Measurements from ENCODE around the gene PRDM10. TPM values are rescaled to one million over a fixed set of nuclear protein-coding genes. Genes with fewer than 3 reads are reported as not detected.

PRDM10 gene
- total RNA-seq, 4 donors from 2014 or later, result 11.3 to 22.4 (median 15.5) TPM

GRCh38 chr11:130032931-130033330 is 30.3 kb upstream of the PRDM10 start:
- Histone ChIP-seq H3K9me3 (no peaks in the 10 kb centered on the region), H3K4me1 (no peaks in the 10 kb centered on the region), H3K36me3 (no peaks in the 10 kb centered on the region), H3K27me3 (no peaks in the 10 kb centered on the region), H3K27ac (no peak overlapping the region), H3K4me3 (no peak overlapping the region)
- WGBS, 2 donors (ENCODE audit: low coverage in 1 of 2), result 94% methylated on average over 16 to 42 of the region's 44 CpGs
- TF ChIP-seq EP300 (IDR thresholded peaks at IDR 0.05; ENCODE audit: low read depth), result no peak
- TF ChIP-seq POLR2AphosphoS5 (IDR thresholded peaks at IDR 0.05), result no peak
- TF ChIP-seq CTCF (IDR thresholded peaks at IDR 0.05), result no peak
- no peak for TF ChIP-seq POLR2A (IDR thresholded peaks at IDR 0.05)
- no peak for DNase-seq
- in situ Hi-C loops (cut with MboI; ENCODE audit: low pct_ligation_motif_present in 1 of 4, low pct_unique_long_range_greater_than_20kb in 1 of 4, low sequenced_read_pairs in 3 of 4) (no loop called here), intact Hi-C loops (cut with DNase I; ENCODE audit: low total_unique reads) (no loop called here)

- in situ Hi-C loops (cut with MboI; ENCODE audit: low pct_ligation_motif_present in 1 of 4, low pct_unique_long_range_greater_than_20kb in 1 of 4, low sequenced_read_pairs in 3 of 4), result no loop called here
- Histone ChIP-seq H3K36me3 (no peaks in the 10 kb centered on the region), H3K27me3 (no peaks in the 10 kb centered on the region), H3K4me3 (no peak overlapping the region), H3K27ac (no peak overlapping the region), H3K9me3 (no peaks in the 10 kb centered on the region), H3K4me1 (no peaks in the 10 kb centered on the region)
- DNase-seq, result no peak
- intact Hi-C loops (cut with DNase I; ENCODE audit: low total_unique reads), result no loop called here
- TF ChIP-seq CTCF (IDR thresholded peaks at IDR 0.05) (no peak), POLR2A (IDR thresholded peaks at IDR 0.05) (no peak), POLR2AphosphoS5 (IDR thresholded peaks at IDR 0.05) (no peak), EP300 (IDR thresholded peaks at IDR 0.05; ENCODE audit: low read depth) (no peak)
- WGBS, 2 donors (ENCODE audit: low coverage in 1 of 2), result 100% methylated on average over 2 of the region's 2 CpGs; no CpG with 5 or more reads in 1 of the 2 donors
These were observed 29.3 kb upstream of the PRDM10 start for GRCh38 chr11:130031945-130032344.

GRCh38 chr11:130031056-130031455 is 28.4 kb upstream of the PRDM10 start:
- intact Hi-C loops (cut with DNase I; ENCODE audit: low total_unique reads), result no loop called here
- 80 to 95% methylated on average over 1 of the region's 1 CpG for WGBS, 2 donors (ENCODE audit: low coverage in 1 of 2)

GRCh38 chr11:130029137-130029536 is 26.5 kb upstream of the PRDM10 start:
- in situ Hi-C loops (cut with MboI; ENCODE audit: low pct_ligation_motif_present in 1 of 4, low pct_unique_long_range_greater_than_20kb in 1 of 4, low sequenced_read_pairs in 3 of 4), result no loop called here
- intact Hi-C loops (cut with DNase I; ENCODE audit: low total_unique reads), result no loop called here

More at GRCh38 chr11:130031056-130031455, 28.4 kb upstream of the PRDM10 start:
- in situ Hi-C loops (cut with MboI; ENCODE audit: low pct_ligation_motif_present in 1 of 4, low pct_unique_long_range_greater_than_20kb in 1 of 4, low sequenced_read_pairs in 3 of 4), result no loop called here
- TF ChIP-seq EP300 (IDR thresholded peaks at IDR 0.05; ENCODE audit: low read depth), result no peak
- TF ChIP-seq POLR2A (IDR thresholded peaks at IDR 0.05), result no peak
- TF ChIP-seq POLR2AphosphoS5 (IDR thresholded peaks at IDR 0.05), result no peak
- TF ChIP-seq CTCF (IDR thresholded peaks at IDR 0.05), result no peak
- no peaks in the 10 kb centered on the region for H3K9me3 ChIP-seq
- no peaks in the 10 kb centered on the region for H3K36me3 ChIP-seq
- no peak overlapping the region for H3K27ac ChIP-seq
- no peaks in the 10 kb centered on the region for H3K27me3 ChIP-seq
- no peak overlapping the region for H3K4me3 ChIP-seq
- no peak for DNase-seq
- H3K4me1 ChIP-seq, result no peaks in the 10 kb centered on the region

More at GRCh38 chr11:130029137-130029536, 26.5 kb upstream of the PRDM10 start:
- WGBS, 2 donors (ENCODE audit: low coverage in 1 of 2), result 46 to 72% methylated on average over 3 of the region's 3 CpGs
- no peak for DNase-seq
- Histone ChIP-seq H3K4me1 (no peaks in the 10 kb centered on the region), H3K9me3 (no peaks in the 10 kb centered on the region), H3K36me3 (no peaks in the 10 kb centered on the region), H3K27ac (no peak overlapping the region), H3K27me3 (no peaks in the 10 kb centered on the region), H3K4me3 (no peak overlapping the region)
- TF ChIP-seq EP300 (IDR thresholded peaks at IDR 0.05; ENCODE audit: low read depth), result no peak
- no peak for TF ChIP-seq CTCF (IDR thresholded peaks at IDR 0.05)
- no peak for TF ChIP-seq POLR2A (IDR thresholded peaks at IDR 0.05)
- no peak for TF ChIP-seq POLR2AphosphoS5 (IDR thresholded peaks at IDR 0.05)
